Inflammatory macrophage treated with lipopolysaccharide for 4 hours (primary cell): ENCODE measurements around the gene XYLT2.
"Not testable (repeated sequence)": the region's sequence is repeated elsewhere in the genome, so short reads cannot be mapped to it uniquely, and the experiment has no call there.

Experiments used
- DNase-seq: peaks from one replicate; pipeline ENCODE4 v3.0.0-alpha.2; 2020

Gene XYLT2

DNA sequence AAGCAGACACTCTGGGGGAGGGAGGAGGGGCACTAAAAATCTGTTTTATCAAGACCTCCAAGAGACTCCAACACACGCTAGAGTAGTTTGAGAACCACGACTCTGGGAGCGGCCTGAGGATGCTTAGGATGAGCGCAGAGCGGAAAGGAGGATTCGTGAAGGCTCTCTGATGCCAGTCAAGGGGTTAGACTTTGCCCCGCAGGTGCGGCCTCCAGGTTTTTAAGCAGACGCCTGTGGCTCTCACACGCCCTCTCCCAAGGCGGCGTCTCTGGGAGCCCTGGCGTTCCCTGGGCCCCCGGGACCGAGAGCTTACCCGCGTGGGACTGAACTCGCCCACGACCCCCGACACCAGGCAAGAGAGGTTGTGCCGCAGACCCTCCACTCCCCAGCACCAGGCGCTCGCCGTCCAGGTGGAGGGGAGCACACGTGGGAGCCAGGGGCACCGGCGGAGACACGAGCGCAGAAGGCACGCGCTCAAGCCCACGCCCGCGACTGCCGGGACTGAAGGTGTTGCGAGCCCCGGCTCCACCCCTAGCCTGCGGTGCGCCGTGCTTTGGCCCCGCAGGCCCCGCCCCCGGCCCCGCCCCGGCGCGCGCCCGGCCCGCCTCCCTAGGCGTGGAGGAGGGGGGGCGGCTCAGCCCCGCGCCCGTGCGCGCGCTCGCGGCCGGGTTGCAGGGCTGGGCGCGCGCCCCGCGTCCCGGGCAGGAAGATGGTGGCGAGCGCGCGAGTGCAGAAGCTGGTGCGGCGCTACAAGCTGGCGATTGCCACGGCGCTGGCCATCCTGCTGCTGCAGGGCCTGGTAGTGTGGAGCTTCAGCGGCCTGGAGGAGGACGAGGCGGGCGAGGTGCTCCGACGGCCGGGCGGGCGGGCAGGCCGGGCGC is at the start of gene XYLT2:
Gene XYLT2 (plus strand): TSS at position 695 of the 881 bp plus-strand sequence. CDS start 15 bp downstream, at position 710.
- peak; percentile 83 for DNase-seq

- peak; percentile 59 for DNase-seq
Measured at GRCh38 chr17:50297407-50297865, 48.5 kb upstream of the XYLT2 start.

DNA sequence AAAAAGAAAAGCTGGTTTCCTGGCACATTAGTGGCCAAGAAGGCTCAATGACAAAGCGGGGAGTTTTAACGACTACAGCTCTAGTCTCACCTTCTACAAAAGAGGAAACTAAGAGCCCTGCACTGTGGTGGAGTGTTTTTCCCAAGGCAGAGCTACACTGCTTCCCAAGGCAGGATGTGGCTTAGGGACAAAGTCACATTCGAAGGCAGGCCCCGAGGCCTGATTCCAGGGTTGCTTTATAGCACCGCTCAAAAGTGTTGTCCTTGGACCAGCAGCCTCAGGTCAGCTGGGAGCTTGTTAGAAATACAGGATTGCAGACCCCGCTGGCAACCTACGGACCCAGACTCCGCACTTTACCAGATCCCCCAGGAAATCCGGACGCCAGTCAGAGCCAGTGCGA is 47.9 kb upstream of the XYLT2 start:
- DNase-seq: no peak

- no peak for DNase-seq
Measured at GRCh38 chr17:50299776-50300175, 46.1 kb upstream of the XYLT2 start.

DNA sequence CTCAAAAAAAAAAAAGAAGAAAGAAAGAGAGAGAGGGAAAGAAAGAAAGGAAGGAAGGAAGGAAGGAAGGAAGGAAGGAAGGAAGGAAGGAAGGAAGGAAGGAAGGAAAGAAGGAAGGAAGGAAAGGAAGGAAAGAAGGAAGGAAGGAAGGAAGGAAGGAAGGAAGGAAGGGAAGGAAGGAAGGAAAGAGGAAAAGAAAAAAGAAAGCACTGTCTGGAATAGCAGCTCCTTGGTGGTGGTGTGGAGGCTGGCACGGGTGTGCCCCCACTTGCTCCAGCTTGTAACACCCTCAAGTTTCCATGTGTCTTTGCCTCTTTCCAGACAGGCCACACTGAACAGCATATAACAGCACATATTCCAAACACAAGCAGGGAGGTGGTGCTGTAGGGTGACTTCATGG is 45.1 kb upstream of the XYLT2 start:
- not testable (repeated sequence) for DNase-seq

- no peak for DNase-seq
Measured at GRCh38 chr17:50301891-50302584, 43.9 kb upstream of the XYLT2 start.

GRCh38 chr17:50303051-50303450 is 42.9 kb upstream of the XYLT2 start:
- no peak for DNase-seq

- DNase-seq: no peak
Measured at GRCh38 chr17:50303596-50303995, 42.3 kb upstream of the XYLT2 start.

DNA sequence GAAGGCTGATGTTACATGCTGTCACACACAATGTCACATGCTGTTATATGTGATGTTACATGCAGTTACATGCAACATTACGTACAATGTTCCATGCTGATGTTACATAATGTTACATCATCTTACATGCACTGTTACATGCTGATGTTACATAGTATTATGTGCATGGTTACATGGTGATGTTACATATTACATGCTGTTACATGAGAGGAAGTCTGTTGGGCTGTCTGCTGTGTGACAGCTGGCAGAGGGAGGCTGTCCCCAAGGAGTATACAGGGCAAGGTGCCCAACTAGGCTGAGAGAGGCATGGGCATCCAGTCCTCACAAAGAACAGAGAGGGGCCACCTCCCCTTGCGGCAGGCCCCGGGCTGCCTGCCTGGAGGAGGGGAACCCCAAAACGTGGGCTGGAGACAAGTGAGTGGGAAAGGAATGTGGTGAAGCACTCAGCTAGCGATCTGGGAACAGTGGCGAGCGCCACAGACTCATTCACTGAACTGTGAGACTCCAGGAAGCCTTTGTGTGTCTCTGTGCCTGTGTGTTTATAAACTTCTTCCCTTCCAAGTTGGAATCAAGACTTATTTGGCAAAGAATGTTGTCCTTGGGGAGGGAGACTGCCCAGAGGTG is 41.0 kb upstream of the XYLT2 start:
- no peak for DNase-seq

DNA sequence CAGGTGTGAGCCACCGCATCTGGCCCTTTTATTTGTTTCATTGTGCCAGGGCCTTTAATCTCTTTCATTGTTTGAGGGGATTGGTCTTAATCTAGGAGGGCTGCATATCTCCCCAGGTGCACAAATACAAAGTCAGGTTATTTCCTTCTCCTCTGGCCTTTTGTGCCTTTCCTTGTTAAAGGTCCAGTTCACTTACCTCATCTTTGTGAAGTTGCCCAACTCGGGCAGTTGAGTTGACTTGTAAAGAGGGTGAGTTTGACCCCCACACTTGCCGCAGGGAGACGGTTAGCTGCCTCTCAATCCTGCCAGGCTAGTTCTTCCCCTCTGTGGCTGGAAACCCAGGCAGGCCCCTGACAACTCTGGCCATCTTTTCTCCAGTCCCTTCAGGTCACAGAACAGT is 38.3 kb upstream of the XYLT2 start:
- no peak for DNase-seq

- no peak for DNase-seq
Measured at GRCh38 chr17:50308666-50309065, 37.3 kb upstream of the XYLT2 start.

GRCh38 chr17:50310455-50311111 is 35.3 kb upstream of the XYLT2 start:
- DNase-seq: no peak

DNA sequence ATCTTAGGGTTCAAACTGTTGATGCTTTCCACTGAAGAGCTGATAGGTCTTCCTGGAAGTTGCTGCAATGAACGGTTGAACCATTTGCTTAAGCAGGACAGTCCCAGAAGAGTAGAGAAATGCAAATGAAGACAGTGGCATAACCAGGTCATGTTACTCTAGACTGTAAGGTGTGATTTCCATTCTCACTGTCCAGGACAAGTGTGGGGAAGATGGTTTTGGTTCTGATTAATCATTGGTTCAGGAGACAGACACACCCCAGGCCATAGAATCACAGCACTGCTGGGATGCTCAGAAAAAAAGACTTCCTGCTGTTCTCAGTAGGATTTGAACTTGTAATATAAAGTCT is 34.8 kb upstream of the XYLT2 start:
- no peak for DNase-seq

GRCh38 chr17:50311483-50311882 is 34.4 kb upstream of the XYLT2 start:
- no peak for DNase-seq

DNA sequence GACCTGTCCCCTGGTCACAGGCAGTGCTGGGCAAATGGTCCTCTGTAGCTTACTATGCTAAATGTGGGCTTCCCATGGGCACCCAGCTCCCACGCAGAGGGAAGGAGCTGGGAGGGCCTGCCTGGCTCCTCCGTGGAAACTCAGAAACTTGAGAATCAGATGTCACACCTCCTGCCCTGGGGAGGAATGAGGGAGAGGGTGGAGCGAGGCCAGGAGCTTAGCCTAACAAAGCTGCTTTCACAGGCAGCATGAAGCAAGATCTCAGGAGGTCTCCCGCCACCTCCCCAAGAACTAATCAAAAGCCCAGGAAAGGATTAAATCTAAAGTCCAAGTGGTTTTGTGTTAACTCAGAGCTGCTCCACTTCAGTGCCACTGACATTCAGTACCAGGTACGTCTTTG is 33.6 kb upstream of the XYLT2 start:
- DNase-seq: no peak

GRCh38 chr17:50314456-50315011 is 31.4 kb upstream of the XYLT2 start:
- no peak for DNase-seq

- DNase-seq: no peak
Measured at GRCh38 chr17:50316016-50316587, 29.8 kb upstream of the XYLT2 start.

DNA sequence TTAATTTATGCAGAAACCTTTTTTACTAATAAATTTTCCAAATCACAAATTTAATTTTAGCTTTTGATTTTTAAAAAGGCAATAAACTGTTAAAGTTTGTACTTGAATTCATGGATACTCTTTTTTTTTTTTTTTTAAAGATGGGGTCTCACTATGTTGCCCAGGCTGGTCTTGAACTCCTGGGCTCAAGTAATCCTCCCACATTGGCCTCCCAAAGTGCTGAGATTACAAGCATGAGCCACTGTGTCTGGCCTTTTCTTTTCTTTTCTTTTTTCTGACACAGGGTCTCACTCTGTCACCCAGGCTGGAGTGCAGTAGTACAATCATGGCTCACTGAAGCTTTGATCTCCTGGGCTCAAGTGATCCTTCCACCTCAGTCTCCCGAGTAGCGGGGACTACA is 29.3 kb upstream of the XYLT2 start:
- not testable (repeated sequence) for DNase-seq

DNA sequence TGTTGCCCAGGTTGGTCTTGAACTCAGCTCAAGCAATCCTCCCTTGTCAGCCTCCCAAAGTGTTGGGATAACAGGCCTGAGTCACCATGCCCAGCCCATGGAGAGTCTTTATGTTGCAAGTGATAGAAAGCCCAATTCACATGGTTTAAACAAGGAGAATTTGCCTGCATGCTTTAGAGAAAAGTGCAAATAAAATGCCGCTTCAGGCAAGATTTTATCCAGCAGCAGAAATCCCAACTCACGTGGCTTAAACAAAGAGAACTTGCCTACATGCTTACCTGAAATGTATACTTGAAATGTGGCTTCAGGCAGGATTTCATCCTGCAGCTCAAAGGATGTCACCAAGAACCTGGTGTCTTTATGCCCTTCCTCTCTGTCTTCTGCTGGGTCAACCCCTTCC is 28.8 kb upstream of the XYLT2 start:
- DNase-seq: no peak

GRCh38 chr17:50318501-50319285 is 27.2 kb upstream of the XYLT2 start:
- DNase-seq: no peak

DNA sequence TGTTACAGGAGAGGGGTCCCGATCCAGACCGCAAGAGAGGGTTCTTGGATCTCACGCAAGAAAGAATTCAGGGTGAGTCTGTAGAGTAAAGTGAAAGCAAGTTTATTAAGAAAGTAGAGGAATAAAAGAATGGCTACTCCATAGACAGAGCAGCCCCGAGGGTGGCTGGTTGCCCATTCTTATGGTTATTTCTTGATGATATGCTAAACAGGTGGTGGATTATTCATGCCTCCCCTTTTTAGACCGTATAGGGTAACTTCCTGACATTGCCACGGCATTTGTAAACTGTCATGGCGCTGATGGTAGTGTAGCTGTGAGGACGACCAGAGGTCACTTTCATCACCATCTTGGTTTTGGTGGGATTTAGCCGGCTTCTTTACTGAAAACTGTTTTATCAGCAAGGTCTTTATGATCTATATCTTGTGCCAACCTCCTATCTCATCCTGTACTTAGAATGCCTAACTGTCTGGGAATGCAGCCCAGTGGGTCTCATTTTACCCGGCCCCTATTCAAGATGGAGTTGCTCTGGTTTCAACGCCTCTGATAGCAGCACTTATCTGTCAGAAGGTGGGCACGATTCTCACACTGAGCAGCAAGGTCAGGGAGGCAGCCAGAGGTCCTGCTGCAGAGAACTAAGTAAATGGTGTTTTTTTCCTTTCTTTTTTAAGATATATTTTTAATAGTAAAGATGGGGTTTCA is 26.5 kb upstream of the XYLT2 start:
- DNase-seq: no peak
